Measurements from ENCODE around the gene C2CD4D.

- TF ChIP-seq CTCF (IDR thresholded peaks at IDR 0.05) (no peak), POLR2A (IDR thresholded peaks at IDR 0.05) (no peak)
Observed at GRCh38 chr1:151847867-151848596, 8.4 kb upstream of the C2CD4D start.
